ENCODE measurements around the gene KL.

The KL gene

GRCh38 chr13:33081666-33082065, 65.4 kb downstream of the KL start:
- no peak for DNase-seq (ENCODE audit: low read depth)

- DNase-seq (ENCODE audit: low read depth) = no peak
Observed at GRCh38 chr13:33083054-33083453, 66.8 kb downstream of the KL start.

- no peak for DNase-seq (ENCODE audit: low read depth)
Observed at GRCh38 chr13:33087091-33087490, 70.9 kb downstream of the KL start.

GRCh38 chr13:33087790-33088189, 71.6 kb downstream of the KL start:
- no peak for DNase-seq (ENCODE audit: low read depth)

- no peak for DNase-seq (ENCODE audit: low read depth)
Observed at GRCh38 chr13:33089311-33089710, 73.1 kb downstream of the KL start.

- DNase-seq (ENCODE audit: low read depth) = no peak
Observed at GRCh38 chr13:33090755-33091414, 74.7 kb downstream of the KL start.

- no peak for DNase-seq (ENCODE audit: low read depth)
Observed at GRCh38 chr13:33091415-33091774, 75.2 kb downstream of the KL start.

GRCh38 chr13:33092073-33092987, 76.1 kb downstream of the KL start:
- DNase-seq (ENCODE audit: low read depth) = no peak

- no peak for DNase-seq (ENCODE audit: low read depth)
Observed at GRCh38 chr13:33096886-33097605, 80.8 kb downstream of the KL start.

- no peak for DNase-seq (ENCODE audit: low read depth)
Observed at GRCh38 chr13:33099860-33100259, 83.6 kb downstream of the KL start.

- DNase-seq (ENCODE audit: low read depth) = no peak
Observed at GRCh38 chr13:33100886-33101285, 84.7 kb downstream of the KL start.

- DNase-seq (ENCODE audit: low read depth) = no peak
Observed at GRCh38 chr13:33101835-33102234, 85.6 kb downstream of the KL start.

- no peak for DNase-seq (ENCODE audit: low read depth)
Observed at GRCh38 chr13:33103457-33103856, 87.2 kb downstream of the KL start.

GRCh38 chr13:33105387-33106005, 89.3 kb downstream of the KL start:
- no peak for DNase-seq (ENCODE audit: low read depth)

- DNase-seq (ENCODE audit: low read depth) = no peak
Observed at GRCh38 chr13:33106656-33107360, 90.6 kb downstream of the KL start.

GRCh38 chr13:33107361-33107760, 91.1 kb downstream of the KL start:
- DNase-seq (ENCODE audit: low read depth) = no peak

- no peak for DNase-seq (ENCODE audit: low read depth)
Observed at GRCh38 chr13:33108620-33109019, 92.4 kb downstream of the KL start.

- no peak for DNase-seq (ENCODE audit: low read depth)
Observed at GRCh38 chr13:33109271-33109697, 93.1 kb downstream of the KL start.

- DNase-seq (ENCODE audit: low read depth) = no peak
Observed at GRCh38 chr13:33109801-33110200, 93.6 kb downstream of the KL start.

- DNase-seq (ENCODE audit: low read depth) = no peak
Observed at GRCh38 chr13:33110386-33110712, 94.1 kb downstream of the KL start.

- DNase-seq (ENCODE audit: low read depth) = no peak
Observed at GRCh38 chr13:33110713-33111413, 94.6 kb downstream of the KL start.
